Measurements from ENCODE around the gene AGO3.
"Not testable (repeated sequence)": the region's sequence is repeated elsewhere in the genome, so short reads cannot be mapped to it uniquely, and the experiment has no call there.

The AGO3 gene

GRCh38 chr1:35930593-35931445 is at the start of gene AGO3:
Gene AGO3, plus strand, starts transcription at chr1:35931105. Its CDS starts 322 bp downstream, at chr1:35931427.
- peak; percentile 95 for DNase-seq

GRCh38 chr1:35881850-35882273 is 49.0 kb upstream of the AGO3 start:
- DNase-seq: no peak

- no peak for DNase-seq
These were observed 48.3 kb upstream of the AGO3 start for GRCh38 chr1:35882586-35882944.

- DNase-seq: peak; percentile 99
These were observed 47.8 kb upstream of the AGO3 start, which contains the start of gene AGO1 for GRCh38 chr1:35882945-35883634. Gene AGO1, plus strand, starts transcription at chr1:35883209. Its CDS starts 213 bp downstream, at chr1:35883422.

- DNase-seq: peak; percentile 81
These were observed 47.2 kb upstream of the AGO3 start for GRCh38 chr1:35883635-35884101.

- DNase-seq: no peak
These were observed 46.0 kb upstream of the AGO3 start for GRCh38 chr1:35884934-35885333.

- DNase-seq: no peak
These were observed 44.8 kb upstream of the AGO3 start for GRCh38 chr1:35885961-35886558.

GRCh38 chr1:35886577-35887431 is 44.1 kb upstream of the AGO3 start:
- DNase-seq: no peak

- no peak for DNase-seq
These were observed 43.4 kb upstream of the AGO3 start for GRCh38 chr1:35887508-35887907.

- DNase-seq: no peak
These were observed 42.6 kb upstream of the AGO3 start for GRCh38 chr1:35888255-35888654.

- DNase-seq: not testable (repeated sequence)
These were observed 41.9 kb upstream of the AGO3 start for GRCh38 chr1:35888981-35889380.

GRCh38 chr1:35893051-35893879 is 37.6 kb upstream of the AGO3 start:
- DNase-seq: no peak

GRCh38 chr1:35894183-35894582 is 36.7 kb upstream of the AGO3 start:
- DNase-seq: no peak

GRCh38 chr1:35894656-35895055 is 36.2 kb upstream of the AGO3 start:
- no peak for DNase-seq

- no peak for DNase-seq
These were observed 31.0 kb upstream of the AGO3 start for GRCh38 chr1:35899941-35900340.

- DNase-seq: no peak
These were observed 29.7 kb upstream of the AGO3 start for GRCh38 chr1:35901235-35901634.

GRCh38 chr1:35902671-35903070 is 28.2 kb upstream of the AGO3 start:
- DNase-seq: no peak

GRCh38 chr1:35914717-35915116 is 16.2 kb upstream of the AGO3 start:
- no peak for DNase-seq

GRCh38 chr1:35915693-35916092 is 15.2 kb upstream of the AGO3 start:
- no peak for DNase-seq

GRCh38 chr1:35923791-35924221 is 7.1 kb upstream of the AGO3 start:
- no peak for DNase-seq

- no peak for DNase-seq
These were observed 6.1 kb upstream of the AGO3 start for GRCh38 chr1:35924838-35925237.

- no peak for DNase-seq
These were observed 5.2 kb upstream of the AGO3 start for GRCh38 chr1:35925741-35926140.
